GM19397 (cell line): ENCODE data around the gene SH3PXD2A.

Experiments used
- ATAC-seq: cut with Tn5 transposase; IDR thresholded peaks from one replicate; pipeline ENCODE4 v1.9.1; 2021; ENCODE audit warnings: mild to moderate bottlenecking, moderate library complexity; ENCODE audit not compliant: unreplicated experiment

The SH3PXD2A gene

GRCh38 chr10:103834436-103835095 lies 20.8 kb downstream of the SH3PXD2A start:
- ATAC-seq = no peak

- ATAC-seq = no peak
These were observed 21.5 kb downstream of the SH3PXD2A start for GRCh38 chr10:103833731-103834365.

GRCh38 chr10:103832806-103833205 lies 22.6 kb downstream of the SH3PXD2A start:
- ATAC-seq = no peak

- ATAC-seq = no peak
These were observed 25.4 kb downstream of the SH3PXD2A start for GRCh38 chr10:103829838-103830465.

DNA sequence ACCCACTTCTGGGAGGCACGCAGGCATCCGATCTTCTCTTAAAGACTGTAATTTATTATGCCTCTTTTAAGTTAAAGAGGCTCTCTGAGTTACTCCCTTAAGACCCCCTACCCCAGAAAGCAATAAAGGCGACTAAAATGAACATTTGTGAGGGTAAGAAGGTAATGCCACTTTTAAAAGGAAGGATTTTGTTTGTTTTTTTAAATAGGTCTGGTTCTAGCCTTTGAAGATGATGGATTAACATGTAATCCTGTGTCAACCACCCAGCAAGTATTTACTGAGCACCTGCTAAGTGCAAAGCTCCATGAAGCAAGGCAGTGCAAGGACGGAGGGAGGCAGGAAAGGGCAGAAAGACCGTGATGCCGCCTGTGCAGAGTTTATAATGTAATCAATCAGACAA lies 26.1 kb downstream of the SH3PXD2A start:
- ATAC-seq = no peak

DNA sequence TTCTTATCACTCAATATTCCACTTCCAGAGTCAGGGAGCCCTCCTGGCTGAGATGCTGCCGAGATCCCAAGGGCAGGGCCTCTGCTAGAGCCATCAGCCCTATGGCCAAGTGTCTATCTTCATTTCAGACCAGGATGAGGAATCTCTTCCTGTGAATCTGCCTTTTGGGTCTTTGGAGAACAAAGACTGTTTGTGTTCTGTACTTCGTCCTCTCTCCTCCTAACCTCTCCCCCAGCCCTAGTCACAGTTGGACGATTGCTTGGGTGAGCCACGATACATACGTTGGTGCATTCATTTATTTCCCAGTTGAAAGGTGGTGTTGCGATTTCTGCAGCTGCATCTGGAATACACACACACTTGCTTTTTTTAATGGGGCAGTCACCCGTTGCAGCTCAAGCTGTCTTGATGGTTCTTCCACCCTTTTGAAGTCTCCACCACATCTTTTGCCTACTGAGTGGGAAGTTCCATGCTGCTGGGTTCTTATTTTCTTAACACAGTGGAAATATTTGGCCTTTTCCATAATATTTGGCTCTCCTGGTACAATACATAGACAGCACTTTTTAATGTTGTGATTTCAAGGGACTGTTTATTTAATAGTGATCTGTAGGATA lies 26.7 kb downstream of the SH3PXD2A start:
- ATAC-seq = no peak

DNA sequence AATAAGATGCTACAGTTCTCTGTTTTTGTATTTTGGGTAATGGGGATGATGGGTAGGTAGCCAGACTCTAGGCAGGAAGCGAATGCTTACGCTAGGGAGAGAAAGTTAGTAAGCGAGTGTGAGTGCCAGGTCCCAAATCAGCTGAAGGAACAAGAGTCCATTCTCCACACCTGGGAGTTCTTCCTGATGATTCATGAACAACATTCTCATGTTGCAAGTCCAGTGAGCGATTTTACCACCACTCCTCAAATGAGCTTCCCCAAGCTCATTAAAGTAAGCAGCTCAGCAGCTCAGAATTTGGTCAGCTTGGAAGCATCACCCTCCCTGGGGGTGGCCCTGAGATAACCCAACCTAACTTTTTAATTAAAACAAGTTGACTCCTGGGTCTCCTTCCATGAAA lies 27.3 kb downstream of the SH3PXD2A start:
- ATAC-seq = no peak

DNA sequence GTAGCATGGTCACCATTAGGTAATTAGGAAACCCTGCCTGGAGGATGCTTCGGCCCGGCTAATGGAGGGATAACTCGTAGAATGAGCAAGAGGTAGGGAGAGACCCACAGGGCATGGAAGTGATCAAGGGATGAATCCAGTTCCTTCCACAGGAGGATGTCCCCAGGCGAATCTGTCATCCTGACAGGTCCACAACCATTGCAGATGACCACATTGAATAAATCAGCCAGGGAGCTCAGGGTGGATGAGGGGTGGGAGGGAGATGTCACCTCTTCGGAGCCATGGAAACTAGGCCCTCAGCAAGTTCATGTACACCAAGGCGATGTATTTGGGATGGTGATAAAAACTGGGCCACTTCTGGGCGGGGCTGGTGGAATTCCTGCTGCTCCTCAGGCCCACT lies 28.5 kb downstream of the SH3PXD2A start:
- ATAC-seq = no peak

GRCh38 chr10:103824281-103824680 lies 31.1 kb downstream of the SH3PXD2A start:
- ATAC-seq = no peak

- no peak for ATAC-seq
These were observed 31.6 kb downstream of the SH3PXD2A start for GRCh38 chr10:103823706-103824272.

- no peak for ATAC-seq
These were observed 32.6 kb downstream of the SH3PXD2A start for GRCh38 chr10:103822800-103823199.

DNA sequence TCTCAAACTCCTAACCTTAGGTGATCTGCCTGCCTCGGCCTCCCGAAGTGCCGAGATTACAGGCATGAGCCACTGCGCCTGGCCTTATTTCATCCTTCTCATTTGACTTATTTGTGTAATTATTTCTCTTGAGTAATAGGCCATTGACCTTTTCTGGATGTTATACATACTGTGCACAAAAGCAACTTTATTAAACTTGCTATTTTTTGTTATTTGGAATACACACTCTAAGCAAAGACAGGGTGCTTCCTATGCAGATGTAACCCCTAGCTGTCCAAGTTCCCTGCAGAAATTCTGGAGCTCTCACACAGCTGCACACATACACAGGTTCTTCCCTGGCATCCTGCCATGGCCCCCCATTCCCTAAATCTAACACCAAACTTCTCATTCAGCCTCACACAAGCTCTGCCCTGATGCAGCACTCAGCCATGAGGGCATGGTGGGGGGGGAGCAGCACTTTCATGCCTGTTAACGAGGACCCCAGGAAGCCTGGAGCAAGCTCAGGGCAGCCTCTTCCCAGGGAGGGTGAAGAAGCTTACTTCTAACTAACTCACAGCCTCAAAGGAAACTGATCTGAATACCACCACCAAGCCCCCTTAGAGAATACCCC lies 33.2 kb downstream of the SH3PXD2A start:
- no peak for ATAC-seq

- no peak for ATAC-seq
These were observed 35.0 kb downstream of the SH3PXD2A start for GRCh38 chr10:103820101-103821062.

DNA sequence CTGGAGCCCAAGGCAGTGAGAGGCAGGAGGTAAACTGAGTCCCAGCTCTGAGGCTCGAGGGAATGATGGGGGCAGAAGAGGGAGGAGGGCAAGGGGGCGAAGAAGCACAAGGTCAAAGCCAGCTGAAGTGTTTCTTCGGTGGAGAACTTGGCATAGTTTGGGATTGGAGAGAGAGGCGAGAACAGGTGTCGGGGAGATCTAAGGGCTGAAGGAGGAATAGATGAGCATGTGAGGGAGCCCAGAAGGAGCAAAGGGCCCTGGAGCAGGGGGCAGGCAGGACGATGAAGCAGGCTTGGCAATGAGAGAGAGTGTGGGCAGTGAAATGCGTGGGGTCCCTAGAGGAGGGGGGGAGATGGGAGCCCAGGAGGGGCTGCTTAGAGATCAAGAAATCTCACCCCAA lies 35.9 kb downstream of the SH3PXD2A start:
- no peak for ATAC-seq

- ATAC-seq = no peak
These were observed 36.5 kb downstream of the SH3PXD2A start for GRCh38 chr10:103818765-103819374.

DNA sequence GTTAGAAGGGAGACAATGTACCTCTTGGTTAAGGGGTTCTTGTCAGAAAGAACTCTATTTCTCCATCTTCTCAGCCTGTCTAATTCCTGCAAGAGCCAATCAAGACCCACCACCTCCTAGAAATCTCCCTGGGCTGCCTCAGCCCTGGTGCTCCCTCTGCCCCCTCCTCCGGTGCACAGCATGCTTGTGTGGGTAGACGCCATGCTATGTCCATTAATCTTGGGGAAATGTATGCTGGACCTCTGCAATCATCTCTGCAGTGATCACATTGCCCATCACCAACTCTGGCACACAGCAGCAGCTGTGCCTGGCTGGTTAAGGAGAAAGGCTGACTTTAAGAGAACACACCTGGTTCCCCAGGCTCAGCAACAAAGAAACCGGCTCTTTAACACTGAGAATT lies 37.3 kb downstream of the SH3PXD2A start:
- no peak for ATAC-seq

GRCh38 chr10:103816431-103816830 lies 38.9 kb downstream of the SH3PXD2A start:
- ATAC-seq = no peak

- no peak for ATAC-seq
These were observed 40.6 kb downstream of the SH3PXD2A start for GRCh38 chr10:103814626-103815370.

DNA sequence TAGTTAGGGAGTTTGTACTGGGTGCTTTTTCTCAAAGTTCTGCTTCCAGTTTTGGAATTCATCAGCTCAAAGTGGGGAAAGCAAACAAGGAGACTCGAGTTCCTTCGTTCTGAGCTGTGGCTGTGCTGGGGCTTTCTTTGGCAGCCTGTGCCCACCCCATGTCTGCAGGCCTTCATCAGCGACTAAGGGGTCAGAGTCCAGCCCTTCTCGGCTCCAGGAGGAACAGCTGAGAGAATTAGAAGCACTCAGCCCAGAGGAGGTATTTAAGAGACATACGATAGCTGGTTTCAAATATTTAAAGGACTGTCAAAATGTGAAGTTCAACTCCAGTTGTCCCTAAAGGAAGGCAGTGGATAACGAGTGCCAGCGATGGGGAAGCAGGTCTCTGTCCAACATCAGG lies 41.3 kb downstream of the SH3PXD2A start:
- ATAC-seq = no peak
